ENCODE measurements around the gene MAGED1.

MAGED1 gene

DNA sequence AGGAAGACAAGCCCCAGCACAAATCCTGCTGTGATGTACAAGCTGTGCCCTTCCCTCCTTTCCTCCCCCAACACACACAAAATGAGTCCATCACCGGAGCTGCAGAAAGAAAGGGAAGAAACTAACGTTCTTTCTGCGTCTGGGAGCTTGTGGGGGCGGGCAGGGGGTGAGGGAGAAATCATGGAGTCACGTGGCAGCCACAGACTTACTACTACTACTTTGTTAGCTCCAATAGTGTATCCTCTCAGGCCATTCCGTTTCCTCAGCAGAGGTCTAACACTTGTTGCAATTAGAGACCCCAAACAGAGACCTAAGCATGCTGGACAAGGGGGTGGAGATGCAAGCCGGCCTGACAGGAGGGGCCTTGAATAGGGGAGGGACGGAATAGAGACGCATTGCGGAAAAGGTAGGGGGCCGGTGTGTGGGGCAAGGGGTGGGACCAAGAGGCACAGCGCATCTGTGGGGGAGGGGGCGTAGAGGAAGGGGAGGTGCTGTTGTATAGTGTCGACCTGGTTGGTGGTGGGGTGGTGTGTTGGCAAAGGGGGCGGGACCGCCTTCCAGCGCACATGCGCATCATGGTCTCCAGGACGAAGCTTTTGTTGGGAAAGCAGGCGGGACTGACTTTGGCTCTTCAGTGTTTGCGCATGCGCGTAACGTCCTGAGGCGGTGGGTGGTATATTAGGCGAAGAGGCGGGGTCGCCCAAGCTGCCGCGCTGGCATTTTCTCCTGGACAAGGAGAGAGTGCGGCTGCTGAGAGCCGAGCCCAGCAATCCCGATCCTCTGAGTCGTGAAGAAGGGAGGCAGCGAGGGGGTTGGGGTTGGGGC lies at the start of gene MAGED1:
Gene MAGED1 (plus strand): TSS at position 703 of the 825 bp plus-strand sequence. CDS start 682 bp downstream, outside the sequence.
- DNase-seq, result peak; percentile 98
- in situ Hi-C loops (cut with MboI; ENCODE audit: low pct_unique_long_range_greater_than_20kb, low sequenced_read_pairs), result no loop called here

GRCh38 chrX:51847463-51847862 lies 46.0 kb upstream of the MAGED1 start:
- no peak for DNase-seq
- in situ Hi-C loops (cut with MboI; ENCODE audit: low pct_unique_long_range_greater_than_20kb, low sequenced_read_pairs), result no loop called here

DNA sequence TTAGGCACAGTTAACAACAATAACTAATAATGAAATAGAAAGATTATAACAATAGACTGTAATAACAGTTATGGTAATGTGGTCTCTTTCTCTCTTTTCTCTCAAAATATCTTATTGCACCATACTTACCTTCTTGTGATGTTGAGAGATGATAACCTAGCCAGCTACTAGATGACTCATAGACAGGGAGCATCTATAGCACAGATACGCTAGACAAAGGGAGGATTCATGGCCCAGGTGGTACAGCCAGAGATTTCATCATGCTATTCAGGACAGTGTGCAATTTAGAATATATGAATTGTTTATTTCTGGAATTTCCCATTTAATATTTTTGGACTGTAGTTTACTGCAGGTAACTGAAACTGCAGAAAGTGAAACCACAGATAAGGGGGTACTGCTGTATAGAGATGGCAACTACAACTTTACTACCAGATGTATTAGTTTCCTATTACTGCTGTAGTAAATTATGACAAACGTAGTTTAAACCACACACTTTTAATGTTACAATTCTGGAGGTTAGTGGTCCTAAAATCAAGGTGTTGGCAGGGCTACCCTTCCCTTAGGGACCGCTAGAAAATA lies 41.8 kb upstream of the MAGED1 start:
- DNase-seq, result no peak
- in situ Hi-C loops (cut with MboI; ENCODE audit: low pct_unique_long_range_greater_than_20kb, low sequenced_read_pairs), result no loop called here

DNA sequence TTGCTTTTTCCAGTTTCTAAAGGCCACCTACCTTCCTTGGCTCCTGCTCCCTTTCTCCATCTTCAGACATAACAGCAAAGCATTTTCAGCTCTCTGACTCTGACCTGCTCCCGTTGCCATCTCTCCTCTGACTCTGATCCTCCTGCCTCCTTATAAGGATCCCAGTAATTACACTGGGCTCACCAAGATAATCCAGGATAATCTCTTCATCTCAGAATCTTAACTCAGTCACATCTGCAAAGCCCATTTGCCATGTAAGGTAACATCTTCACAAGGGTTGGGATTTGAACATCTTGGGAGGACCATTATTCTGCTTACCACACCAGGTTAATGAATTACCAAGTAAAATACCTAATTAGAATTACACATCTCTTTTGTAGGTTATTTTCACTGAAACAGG lies 41.3 kb upstream of the MAGED1 start:
- DNase-seq, result no peak
- in situ Hi-C loops (cut with MboI; ENCODE audit: low pct_unique_long_range_greater_than_20kb, low sequenced_read_pairs), result no loop called here

- no peak for DNase-seq
- in situ Hi-C loops (cut with MboI; ENCODE audit: low pct_unique_long_range_greater_than_20kb, low sequenced_read_pairs), result no loop called here
Measured at GRCh38 chrX:51852621-51853020, 40.8 kb upstream of the MAGED1 start.

DNA sequence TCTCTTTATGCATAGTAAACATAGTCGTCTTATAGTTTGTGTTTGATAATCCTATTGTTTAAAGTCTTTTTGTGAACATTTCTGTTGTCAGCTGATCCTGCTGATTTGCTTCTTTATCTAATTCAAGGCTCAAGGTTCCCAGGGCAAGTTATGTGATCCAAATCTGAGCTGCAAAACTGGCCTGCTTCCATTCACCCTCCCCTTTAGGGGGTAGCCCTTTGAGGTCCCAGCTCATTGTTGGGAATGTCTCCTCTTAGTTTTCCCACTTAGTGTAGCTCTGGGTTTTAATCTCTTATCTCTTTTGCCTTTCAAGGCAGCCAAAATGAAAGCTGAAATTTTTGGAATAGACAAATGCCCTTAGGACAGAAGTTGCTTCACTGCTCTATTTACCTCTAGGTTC lies 40.2 kb upstream of the MAGED1 start:
- in situ Hi-C loops (cut with MboI; ENCODE audit: low pct_unique_long_range_greater_than_20kb, low sequenced_read_pairs), result no loop called here
- DNase-seq, result no peak

DNA sequence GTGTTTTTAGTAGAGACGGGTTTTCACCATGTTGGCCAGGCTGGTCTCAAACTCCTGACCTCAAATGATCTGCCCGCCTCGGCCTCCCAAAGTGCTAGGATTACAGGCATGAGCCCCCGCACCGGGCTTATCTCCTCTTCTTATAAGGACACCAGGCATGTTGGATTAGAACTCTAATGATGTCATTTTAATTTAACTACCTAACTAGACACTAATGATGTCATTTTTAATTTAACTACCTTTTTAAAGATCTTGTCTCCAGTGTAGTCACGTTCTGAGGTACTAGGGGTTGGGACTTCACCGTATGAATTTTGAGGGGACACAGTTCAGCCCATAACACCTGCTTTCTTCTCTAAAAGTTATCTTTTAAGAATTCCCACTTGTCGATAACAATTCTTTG lies 37.7 kb upstream of the MAGED1 start:
- no peak for DNase-seq
- in situ Hi-C loops (cut with MboI; ENCODE audit: low pct_unique_long_range_greater_than_20kb, low sequenced_read_pairs), result no loop called here

DNA sequence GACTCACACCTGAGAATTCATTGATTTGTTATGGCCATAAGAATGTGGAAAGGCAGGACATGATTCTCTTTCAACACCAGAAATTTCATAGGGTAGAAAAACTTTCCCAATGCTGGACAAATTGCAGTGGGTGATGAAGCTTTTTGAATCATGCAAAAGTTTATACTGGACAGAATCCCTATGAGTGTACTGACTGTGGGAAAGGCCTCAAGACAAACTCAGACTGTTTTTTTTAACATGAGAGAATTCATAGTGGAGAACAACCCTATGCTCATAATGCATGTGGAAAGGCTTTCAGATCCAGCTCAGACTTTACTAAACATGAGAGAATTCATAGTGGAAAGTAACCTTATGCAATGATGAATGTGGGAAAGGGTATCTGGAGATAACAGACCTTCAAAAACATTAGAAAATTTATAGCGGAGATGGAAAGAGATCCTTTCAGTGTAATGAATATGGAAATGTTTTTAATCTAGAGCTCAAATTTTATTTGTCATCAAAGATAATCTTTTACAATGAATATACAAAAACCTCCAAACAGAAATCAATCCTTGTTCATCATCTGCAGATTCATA lies 36.2 kb upstream of the MAGED1 start:
- no peak for DNase-seq
- in situ Hi-C loops (cut with MboI; ENCODE audit: low pct_unique_long_range_greater_than_20kb, low sequenced_read_pairs), result no loop called here

DNA sequence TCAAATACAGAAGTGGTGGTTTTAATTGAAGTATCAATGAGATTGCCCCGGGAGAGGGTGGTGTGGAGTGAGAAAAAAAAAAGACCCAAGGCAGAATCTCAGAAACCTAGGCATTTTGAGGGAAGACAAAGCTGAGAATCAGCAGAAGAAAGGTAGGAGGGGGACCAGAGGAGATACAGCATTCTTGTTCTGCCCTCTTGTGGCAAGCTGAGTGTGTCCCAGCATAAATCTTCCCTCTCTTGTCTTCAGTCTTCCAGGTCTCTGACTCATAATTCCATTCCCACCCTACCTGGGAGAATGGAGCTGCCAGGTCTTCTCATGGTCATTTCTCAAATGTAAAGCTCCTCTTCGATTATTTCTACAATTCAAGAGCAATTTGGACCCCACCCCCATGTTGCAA lies 32.7 kb upstream of the MAGED1 start:
- peak; percentile 50 for DNase-seq

GRCh38 chrX:51862920-51863319 lies 30.5 kb upstream of the MAGED1 start:
- in situ Hi-C loops (cut with MboI; ENCODE audit: low pct_unique_long_range_greater_than_20kb, low sequenced_read_pairs), result no loop called here
- DNase-seq, result no peak

More for the DNA sequence above, 32.7 kb upstream of the MAGED1 start:
- in situ Hi-C loops (cut with MboI; ENCODE audit: low pct_unique_long_range_greater_than_20kb, low sequenced_read_pairs), result no loop called here

DNA sequence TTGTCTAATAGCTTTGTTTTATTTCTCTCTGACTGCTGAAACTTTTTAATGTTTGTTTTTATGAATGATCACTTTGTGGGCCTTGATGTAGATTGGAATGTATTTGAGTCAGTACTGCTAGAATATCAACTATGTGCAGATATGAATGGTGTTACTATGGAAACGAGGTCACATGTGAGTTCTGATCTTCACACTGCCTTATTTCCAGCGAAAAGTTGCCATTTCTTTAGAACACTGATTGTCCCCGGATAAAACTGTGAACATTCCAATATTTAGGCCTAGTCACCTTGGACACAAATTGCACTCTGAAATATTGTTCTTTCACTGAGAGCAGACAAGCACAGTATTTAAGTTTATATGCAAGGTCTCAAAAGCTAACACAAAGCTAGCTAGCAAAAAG lies 27.2 kb upstream of the MAGED1 start:
- DNase-seq, result no peak
- in situ Hi-C loops (cut with MboI; ENCODE audit: low pct_unique_long_range_greater_than_20kb, low sequenced_read_pairs), result no loop called here

DNA sequence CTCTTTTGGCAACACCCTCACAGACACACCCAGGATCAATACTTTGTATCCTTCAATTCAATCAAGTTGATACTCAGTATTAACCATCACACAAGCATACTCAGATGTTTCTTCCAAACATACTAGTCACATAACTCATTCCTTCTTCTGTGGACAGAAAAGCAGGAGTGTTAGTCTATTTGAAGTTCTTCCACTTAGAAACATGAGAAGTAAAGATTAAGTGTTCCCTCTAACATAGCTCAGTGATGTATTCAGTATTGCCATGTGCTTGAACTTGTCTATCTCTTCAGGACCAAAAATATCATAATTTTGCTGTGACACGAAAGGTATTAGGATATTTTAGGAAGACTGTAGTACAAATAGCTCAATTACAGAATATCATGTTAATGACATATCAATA lies 25.8 kb upstream of the MAGED1 start:
- in situ Hi-C loops (cut with MboI; ENCODE audit: low pct_unique_long_range_greater_than_20kb, low sequenced_read_pairs), result no loop called here
- DNase-seq, result no peak

DNA sequence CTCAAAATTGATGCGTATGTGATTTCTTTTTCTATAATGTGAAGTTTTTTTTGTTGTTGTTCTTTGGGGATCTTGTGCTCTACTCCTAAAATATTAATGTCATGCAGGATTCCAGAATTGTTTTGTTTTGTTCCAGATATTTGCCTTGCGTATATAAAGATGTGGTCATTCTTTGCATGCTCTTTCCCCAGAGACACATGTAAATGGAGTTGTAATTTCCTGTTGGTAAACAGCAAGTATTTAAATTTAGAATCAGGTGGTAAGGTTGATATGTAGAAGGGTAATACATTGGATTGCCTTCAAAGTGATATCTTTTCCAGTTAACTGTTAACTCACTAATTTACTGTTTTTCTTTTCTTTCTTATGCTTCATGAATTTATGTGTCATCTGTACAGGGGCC lies 23.1 kb upstream of the MAGED1 start:
- in situ Hi-C loops (cut with MboI; ENCODE audit: low pct_unique_long_range_greater_than_20kb, low sequenced_read_pairs), result no loop called here
- no peak for DNase-seq

DNA sequence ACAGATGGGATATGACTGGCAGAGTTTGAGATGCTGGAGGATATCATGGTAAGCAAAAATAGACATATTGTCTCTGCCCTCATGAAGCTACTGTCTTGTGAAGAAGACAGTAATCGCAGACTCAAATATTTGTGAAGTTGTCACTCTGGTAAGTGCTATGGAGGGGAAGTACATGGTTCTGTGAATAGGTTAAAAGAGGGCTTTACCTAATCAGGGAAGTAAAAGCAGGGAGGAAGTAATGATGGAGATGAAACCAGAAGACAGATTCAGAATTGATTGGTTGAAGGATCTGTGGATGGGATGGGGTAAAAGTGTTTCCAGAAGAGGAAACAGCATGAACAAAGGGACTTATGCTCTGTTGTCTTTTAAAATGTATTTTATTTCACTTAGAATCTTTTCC lies 19.3 kb upstream of the MAGED1 start:
- in situ Hi-C loops (cut with MboI; ENCODE audit: low pct_unique_long_range_greater_than_20kb, low sequenced_read_pairs), result no loop called here

DNA sequence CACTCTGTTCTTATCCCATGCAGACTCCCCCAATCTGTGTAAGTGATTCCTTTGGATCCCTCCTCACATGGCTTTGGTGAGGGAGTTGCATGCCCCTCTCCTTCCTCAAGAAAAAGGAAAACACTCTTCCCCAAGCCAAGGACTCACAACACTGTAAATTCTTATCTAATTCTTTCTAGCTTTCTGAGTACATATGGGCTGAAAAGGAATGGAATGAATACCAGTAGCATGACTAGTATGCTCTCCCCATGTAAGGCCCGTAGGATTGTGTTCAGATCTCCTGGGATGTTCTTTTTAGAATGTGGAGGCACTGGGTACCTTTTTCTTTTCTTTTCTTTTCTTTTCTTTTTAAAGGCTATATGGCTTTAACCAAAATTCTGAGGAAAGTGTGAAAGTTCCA lies 17.0 kb upstream of the MAGED1 start:
- in situ Hi-C loops (cut with MboI; ENCODE audit: low pct_unique_long_range_greater_than_20kb, low sequenced_read_pairs), result no loop called here
- DNase-seq, result no peak

More for the DNA sequence above, 19.3 kb upstream of the MAGED1 start:
- DNase-seq, result no peak

DNA sequence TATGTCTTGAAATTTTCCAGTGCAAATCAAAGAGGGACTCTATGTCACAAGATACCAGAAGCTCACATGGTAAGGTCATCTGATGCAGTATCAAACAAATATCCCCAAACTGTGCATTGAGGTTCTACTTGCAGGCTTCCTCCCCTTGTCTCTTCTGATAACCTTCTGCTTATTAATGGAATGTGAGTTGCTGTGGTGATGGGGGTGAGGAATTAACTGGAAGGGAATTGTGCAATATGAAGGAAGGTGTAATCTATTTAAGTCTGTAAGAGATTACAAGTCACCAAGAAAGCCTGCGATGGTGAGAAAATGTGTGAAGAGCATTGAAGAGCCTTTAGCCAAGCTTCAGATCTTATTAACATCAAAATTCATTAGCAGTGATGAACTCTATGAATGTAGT lies 15.4 kb upstream of the MAGED1 start:
- in situ Hi-C loops (cut with MboI; ENCODE audit: low pct_unique_long_range_greater_than_20kb, low sequenced_read_pairs), result no loop called here
- DNase-seq, result no peak

DNA sequence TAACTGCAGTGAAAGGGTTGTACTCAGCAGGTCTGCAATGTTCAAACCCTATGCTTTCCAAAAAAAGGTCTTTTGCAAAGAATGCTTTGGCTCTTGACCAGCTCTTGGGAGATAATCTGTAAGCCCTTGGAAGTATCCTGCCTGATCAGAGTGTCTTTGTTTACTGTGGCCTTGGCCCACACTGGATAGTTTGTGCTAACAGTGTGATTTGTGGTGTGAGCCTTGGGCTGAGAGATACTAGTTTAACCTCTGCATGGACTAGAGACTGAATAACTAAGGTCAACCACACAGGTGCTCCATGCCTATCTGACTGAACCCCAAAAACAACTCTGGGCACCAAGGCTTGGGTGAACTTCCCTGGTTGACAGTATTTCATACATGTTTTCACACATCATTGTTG lies 3.6 kb upstream of the MAGED1 start:
- in situ Hi-C loops (cut with MboI; ENCODE audit: low pct_unique_long_range_greater_than_20kb, low sequenced_read_pairs), result no loop called here
- no peak for DNase-seq

GRCh38 chrX:51891245-51891644 lies 2.2 kb upstream of the MAGED1 start:
- DNase-seq, result no peak
- in situ Hi-C loops (cut with MboI; ENCODE audit: low pct_unique_long_range_greater_than_20kb, low sequenced_read_pairs), result no loop called here

GRCh38 chrX:51891821-51892551 lies 1.4 kb upstream of the MAGED1 start:
- in situ Hi-C loops (cut with MboI; ENCODE audit: low pct_unique_long_range_greater_than_20kb, low sequenced_read_pairs), result no loop called here
- DNase-seq, result peak; percentile 44

Measured in KBM-7 (cell line).